HL-60 (cell line): Measurements from ENCODE around the gene PGP.

ENCODE experiments used
- DNase-seq, 2 experiments: peaks; one replicate each; pipeline ENCODE4 v3.0.0-alpha.2; 2010 to 2020; ENCODE audit warnings: low read depth in 1 of 2, low spot score in 1 of 2
- H3K27ac ChIP-seq: fragments of 250-450 bp; sonication (Bioruptor Pico); replicated peaks from 2 replicates; pipeline ENCODE4 v1.5.1; 2020; ENCODE audit warnings: mild to moderate bottlenecking, moderate library complexity
- H3K27me3 ChIP-seq: fragments of 250-450 bp; sonication (Bioruptor Pico); 2 replicates; pipeline ENCODE4 v1.5.1; 2021; ENCODE audit warnings: mild to moderate bottlenecking, moderate library complexity; ENCODE audit not compliant: insufficient read depth, poor library complexity, severe bottlenecking
- H3K4me3 ChIP-seq: replicated peaks from 2 replicates; pipeline ENCODE4 v1.5.1; 2011; ENCODE audit warnings: mild to moderate bottlenecking, control low read depth, low read length; ENCODE audit not compliant: insufficient read depth
- CTCF ChIP-seq: IDR thresholded peaks from one replicate; pipeline ENCODE4 v1.5.1; 2011; ENCODE audit warnings: low read length, control low read depth, inconsistent platforms; ENCODE audit not compliant: insufficient read depth
- GABPA ChIP-seq: IDR thresholded peaks from 2 replicates; pipeline ENCODE4 v1.6.1; 2012; ENCODE audit warnings: low read depth
- POLR2AphosphoS5 ChIP-seq: IDR thresholded peaks from 2 replicates; pipeline ENCODE4 v1.6.1; 2012; ENCODE audit warnings: low read depth
- REST ChIP-seq: IDR thresholded peaks from 2 replicates; pipeline ENCODE4 v1.6.1; 2012; ENCODE audit warnings: low read depth; ENCODE audit not compliant: insufficient replicate concordance
- SPI1 ChIP-seq: IDR thresholded peaks from 2 replicates; pipeline ENCODE4 v1.6.1; 2012; ENCODE audit warnings: low read depth, mild to moderate bottlenecking, borderline replicate concordance

Gene PGP

DNA sequence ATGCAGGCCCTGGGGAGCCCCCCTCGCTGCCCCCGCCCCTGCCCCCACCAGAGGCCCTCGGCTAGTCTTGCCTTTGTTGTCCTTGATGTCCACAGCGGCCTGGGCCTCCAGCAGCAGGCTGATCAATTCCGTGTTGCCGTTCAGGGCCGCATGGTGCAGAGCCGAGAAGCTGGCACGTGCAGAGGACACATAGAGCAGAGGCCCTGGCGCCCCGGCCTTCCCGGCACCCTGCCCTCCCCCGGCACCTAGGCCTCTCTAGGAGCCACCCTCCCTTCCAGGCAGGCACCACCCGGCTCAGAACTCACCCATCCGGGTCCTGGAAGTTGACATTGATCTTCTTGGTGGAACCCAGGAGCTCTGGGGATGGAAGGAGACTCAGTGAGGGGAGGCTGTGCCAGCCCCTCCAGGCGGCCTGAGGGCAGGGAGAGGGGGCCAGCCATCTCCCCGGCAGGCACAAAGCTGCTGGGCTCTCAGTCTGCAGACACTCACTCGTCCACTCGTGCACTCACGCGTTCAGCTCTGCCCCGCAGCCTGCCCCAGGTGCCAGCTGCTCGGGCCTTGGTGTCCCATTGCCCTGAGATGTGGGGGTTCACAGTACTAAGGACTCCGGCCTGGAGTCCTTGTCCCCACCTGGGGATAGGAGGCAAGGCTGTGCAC, 24.5 kb downstream of the PGP start:
- TF ChIP-seq POLR2AphosphoS5 = no peak
- TF ChIP-seq GABPA = no peak
- TF ChIP-seq CTCF = no peak
- no peak for TF ChIP-seq REST
- no peak for TF ChIP-seq SPI1
- DNase-seq = no peak
- Histone ChIP-seq H3K27me3 (peaks cover 14% of the 10 kb centered on the region), H3K27ac (no peak overlapping the region), H3K4me3 (no peak overlapping the region)

GRCh38 chr16:2189252-2189893, 25.3 kb downstream of the PGP start:
- H3K27ac ChIP-seq = no peak overlapping the region
- TF ChIP-seq REST (no peak), SPI1 (no peak), POLR2AphosphoS5 (no peak), GABPA (no peak)
- peaks cover 8% of the 10 kb centered on the region for H3K27me3 ChIP-seq
- H3K4me3 ChIP-seq = no peak overlapping the region
- no peak for DNase-seq

DNA sequence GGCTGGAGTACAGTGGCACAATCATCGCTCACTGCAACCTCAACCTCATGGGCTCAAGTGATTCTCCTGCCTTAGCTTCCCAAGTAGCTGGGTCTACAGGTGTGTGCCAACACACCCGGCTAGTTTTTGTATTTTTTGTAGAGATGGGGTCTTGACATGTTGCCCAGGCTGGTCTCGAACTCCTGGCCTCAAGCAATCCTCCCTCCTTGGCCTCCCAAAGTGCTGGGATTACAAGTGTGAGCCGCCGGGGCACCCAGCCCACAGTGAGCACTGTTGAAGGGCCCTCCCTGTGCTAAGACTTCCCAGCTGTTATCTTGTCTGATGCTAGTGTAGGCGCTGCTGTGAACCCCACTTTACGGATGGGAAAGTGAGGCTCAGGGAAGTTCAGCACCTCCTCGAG, 26.2 kb downstream of the PGP start:
- Histone ChIP-seq H3K4me3 (no peak overlapping the region), H3K27ac (no peak overlapping the region), H3K27me3 (peaks cover 3% of the 10 kb centered on the region)
- TF ChIP-seq GABPA (no peak), CTCF (no peak), POLR2AphosphoS5 (no peak), SPI1 (no peak), REST (no peak)
- no peak for DNase-seq
